Loucy (cell line): Measurements from ENCODE around the gene FAM168A.

Source experiments
- CTCF ChIP-seq: fragments of 200-600 bp; sonication (generic); conservative IDR thresholded peaks from 2 replicates; pipeline ENCODE4 v1.5.1; 2014; ENCODE audit warnings: mild to moderate bottlenecking, antibody characterized with exemption, low read length
- EZH2phosphoT487 ChIP-seq: fragments of 200-600 bp; IDR thresholded peaks from 2 replicates; pipeline ENCODE4 v1.6.1; 2018; ENCODE audit warnings: antibody characterized with exemption, mild to moderate bottlenecking, moderate library complexity, borderline replicate concordance

GRCh38 chr11:73358071-73358470, 239.8 kb downstream of the FAM168A start:
- no peak for TF ChIP-seq CTCF
- TF ChIP-seq EZH2phosphoT487, result no peak
